Right lung (tissue), 10 donors: Measurements from ENCODE around the gene TSHB. TPM values are rescaled to one million over a fixed set of nuclear protein-coding genes. Genes with fewer than 3 reads are reported as not detected.
A peak's percentile ranks its signal among the peaks of the same experiment; 100 is the strongest.
"Not testable (repeated sequence)": the region's sequence is repeated elsewhere in the genome, so short reads cannot be mapped to it uniquely, and the experiment has no call there.

Source experiments
- DNase-seq, 2 donors: peaks; one replicate each; pipeline ENCODE4 v3.0.0-alpha.2; 2013
- long read RNA-seq, 8 donors: transcript quantifications; one replicate each; lab custom pipeline, GENCODE V29; 2026
- polyA plus RNA-seq, 5 donors: library from polyadenylated mRNA; unstranded; fragments of 120-200 nt; gene quantifications; one replicate each; pipeline versions ENCODE4 v1.2.1 to v1.2.3, GENCODE V29; 2013; ENCODE audit warnings: inconsistent platforms in 1 of 5, low replicate concordance in 1 of 5; ENCODE audit not compliant: insufficient read length in 5 of 5, insufficient read depth in 1 of 5

TSHB gene
- polyA plus RNA-seq: not detected
- long read RNA-seq, donor 1: 0 reads
- long read RNA-seq, donor 2: 0 reads
- long read RNA-seq, donor 3: 0 reads
- long read RNA-seq, donor 4: 0 reads
- long read RNA-seq, donor 5: 0 reads
- long read RNA-seq, donor 6: 0 reads
- long read RNA-seq, donor 7: 0 reads
- long read RNA-seq, donor 8: 0 reads

DNA sequence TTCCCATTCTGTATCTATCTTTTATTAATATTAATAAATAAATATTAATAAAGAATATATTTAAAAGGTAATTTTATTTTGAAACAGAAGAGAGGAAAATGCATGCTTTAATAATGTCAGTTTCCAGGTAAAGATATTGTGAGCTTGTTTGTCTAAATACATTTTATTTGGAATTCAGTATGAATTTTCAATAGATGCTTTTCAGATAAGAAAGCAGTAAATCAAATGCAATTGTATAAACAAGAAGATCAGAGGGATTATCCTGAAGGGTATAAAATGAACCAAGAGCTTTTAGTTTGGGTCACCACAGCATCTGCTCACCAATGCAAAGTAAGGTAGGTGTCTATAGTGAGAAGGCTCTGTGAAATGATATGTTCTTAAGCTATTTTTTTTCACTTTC lies at the start of gene TSHB:
Gene TSHB (plus strand): TSS at position 301 of the 400 bp plus-strand sequence. CDS start 3,537 bp downstream, outside the sequence.
- no peak for DNase-seq

DNA sequence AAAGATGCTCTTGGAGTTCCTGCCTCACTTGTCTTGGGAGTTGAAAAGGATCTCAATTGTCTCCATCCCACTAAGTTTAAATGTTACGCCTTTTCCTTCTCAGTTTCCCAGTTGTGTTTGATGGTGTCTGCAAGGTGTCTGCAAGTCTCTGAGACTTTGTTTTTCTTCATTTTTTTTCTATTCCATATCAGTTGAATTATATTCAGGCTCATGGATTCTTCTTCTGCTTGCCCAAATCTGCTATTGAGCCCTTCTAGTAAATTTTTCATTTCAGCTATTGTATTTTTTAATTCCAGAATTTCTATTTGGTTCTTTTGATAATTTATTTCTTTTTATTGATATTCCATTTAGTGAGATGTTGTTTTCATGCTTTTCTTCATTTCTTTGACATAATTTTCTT lies 47.4 kb upstream of the TSHB start:
- DNase-seq: no peak

- DNase-seq: no peak
Measured at GRCh38 chr1:114986286-114986685, 43.3 kb upstream of the TSHB start.

DNA sequence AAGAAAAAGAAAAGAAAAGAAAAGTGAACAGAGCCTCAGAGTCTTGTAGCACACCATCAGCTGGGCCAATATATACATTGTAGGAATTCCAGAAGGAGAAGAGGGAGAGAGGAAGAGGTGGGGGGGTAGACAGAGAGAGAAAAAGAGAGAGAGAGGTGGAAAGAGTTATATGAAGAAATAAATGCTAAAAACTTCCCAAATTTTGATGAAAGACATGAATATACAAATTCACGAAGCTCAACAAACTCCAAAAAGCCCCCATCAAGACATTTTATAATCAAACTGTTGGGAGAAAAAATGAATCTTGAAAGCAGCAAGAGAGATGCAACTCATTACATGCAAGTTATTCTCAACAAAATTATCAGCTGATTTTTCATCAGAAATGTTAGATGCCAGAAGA lies 41.5 kb upstream of the TSHB start:
- DNase-seq: no peak

- DNase-seq: no peak
Measured at GRCh38 chr1:114997510-114998289, 31.9 kb upstream of the TSHB start.

GRCh38 chr1:115006191-115006590 lies 23.4 kb upstream of the TSHB start:
- DNase-seq: no peak

- no peak for DNase-seq
Measured at GRCh38 chr1:115012006-115012405, 17.6 kb upstream of the TSHB start.

- DNase-seq: no peak
Measured at GRCh38 chr1:115012434-115012833, 17.2 kb upstream of the TSHB start.

DNA sequence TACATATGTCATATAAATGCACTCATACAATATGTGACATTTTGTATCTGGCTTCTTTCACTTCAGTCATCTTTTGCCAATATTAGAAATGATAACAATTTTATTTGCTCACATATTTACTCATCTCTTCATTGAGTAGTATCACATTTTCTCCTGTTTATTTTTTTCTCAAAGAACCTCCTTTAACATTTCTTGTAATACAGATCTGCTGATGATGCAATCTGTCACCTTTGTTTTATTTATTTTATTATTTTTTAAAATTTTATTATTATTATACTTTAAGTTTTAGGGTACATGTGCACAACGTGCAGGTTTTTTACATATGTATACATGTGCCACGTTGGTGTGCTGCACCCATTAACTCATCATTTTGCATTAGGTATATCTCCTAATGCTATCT lies 15.8 kb upstream of the TSHB start:
- no peak for DNase-seq

GRCh38 chr1:115019549-115019948 lies 10.1 kb upstream of the TSHB start:
- not testable (repeated sequence) for DNase-seq

GRCh38 chr1:115021145-115021544 lies 8.5 kb upstream of the TSHB start:
- no peak for DNase-seq

GRCh38 chr1:115023593-115023992 lies 6.0 kb upstream of the TSHB start:
- DNase-seq: no peak

- DNase-seq: no peak
Measured at GRCh38 chr1:115031595-115031994, 2.0 kb downstream of the TSHB start.

GRCh38 chr1:115035652-115036051 lies 6.0 kb downstream of the TSHB start:
- DNase-seq: no peak

GRCh38 chr1:115036814-115037507 lies 7.3 kb downstream of the TSHB start:
- DNase-seq: no peak

DNA sequence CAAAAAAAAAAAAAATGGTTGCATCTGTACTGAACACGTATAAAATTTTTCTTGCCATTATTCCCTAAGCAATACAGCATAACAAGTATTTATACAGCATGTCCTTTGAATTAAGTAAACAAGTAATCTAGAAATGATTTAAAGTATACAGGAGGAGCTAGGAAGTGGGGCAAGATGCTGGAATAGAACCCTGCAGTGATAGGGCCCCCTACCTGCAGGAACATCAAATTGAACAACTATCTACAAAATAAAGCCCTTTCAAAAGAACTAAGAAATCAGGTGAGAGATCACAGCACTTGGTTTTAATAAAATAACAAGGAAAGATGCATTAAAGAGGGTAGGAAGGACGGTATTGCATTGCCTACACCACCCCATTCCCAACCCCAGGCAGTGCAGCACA lies 10.9 kb downstream of the TSHB start:
- DNase-seq: no peak

- DNase-seq: no peak
Measured at GRCh38 chr1:115041654-115042053, 12.0 kb downstream of the TSHB start.

DNA sequence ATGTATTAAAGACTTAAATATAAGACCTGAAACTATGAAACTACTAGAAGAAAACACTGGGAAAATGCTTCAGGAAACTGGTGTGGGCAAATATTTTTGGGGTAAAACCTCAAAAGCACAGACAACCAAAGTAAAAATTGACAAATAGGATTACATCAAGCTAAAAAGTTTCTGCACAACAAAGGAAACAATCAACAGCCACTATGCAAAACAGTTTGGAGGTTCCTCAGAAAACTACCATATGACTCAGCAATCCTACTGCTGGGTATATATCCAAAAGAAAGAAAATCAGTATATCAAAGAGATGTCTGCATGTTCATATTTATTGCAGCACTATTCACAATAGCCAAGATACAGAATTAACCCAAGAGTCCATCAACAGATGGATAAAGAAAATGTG lies 17.1 kb downstream of the TSHB start:
- no peak for DNase-seq

DNA sequence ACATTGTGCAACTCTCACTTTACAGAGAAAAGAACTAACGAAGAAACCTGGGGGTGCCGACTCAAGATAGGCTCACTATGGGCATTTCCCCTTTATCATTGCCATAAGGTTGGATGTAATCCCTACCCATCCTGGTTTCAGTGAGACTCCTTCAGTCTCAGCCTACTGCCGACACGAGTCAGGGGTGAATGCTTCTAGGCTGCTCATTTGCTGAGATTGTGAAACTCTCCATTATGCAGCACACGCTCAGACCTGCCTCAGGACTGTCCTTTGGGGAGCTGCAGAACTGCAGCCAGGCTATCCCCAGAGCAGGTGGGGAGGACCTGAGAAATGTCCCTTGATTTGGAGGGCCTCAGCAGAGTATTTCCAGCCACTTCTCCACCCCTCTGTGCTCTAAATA lies 22.2 kb downstream of the TSHB start:
- DNase-seq: no peak

DNA sequence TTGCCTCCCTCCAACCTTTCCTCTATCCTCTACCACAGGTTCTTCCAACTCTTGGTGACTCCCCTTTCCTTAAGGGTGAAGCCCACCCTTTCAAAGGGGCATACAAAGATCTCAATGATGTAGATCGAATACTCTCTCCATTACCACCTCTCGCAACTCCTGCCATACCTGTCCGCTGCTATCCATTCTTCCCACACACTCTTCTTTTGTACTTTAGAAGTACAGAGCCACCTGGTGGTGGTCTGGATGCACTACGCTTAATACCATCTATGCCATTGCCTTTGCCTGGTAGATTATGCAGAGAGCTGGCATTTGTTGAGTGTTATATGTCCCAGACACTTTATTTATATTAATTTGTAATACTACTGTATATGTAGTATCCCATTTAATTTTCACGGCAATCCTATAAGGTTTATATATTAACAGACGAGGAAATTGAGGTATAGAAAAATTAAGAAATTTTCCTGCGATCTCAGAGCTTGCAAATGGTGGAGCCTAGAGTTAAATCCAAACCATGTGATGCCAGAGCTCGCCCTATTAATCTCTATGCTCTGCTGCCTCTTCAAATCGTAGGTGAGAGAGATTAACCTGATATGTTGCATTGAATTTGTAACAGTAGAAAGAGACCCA lies 22.9 kb downstream of the TSHB start:
- DNase-seq: peak in 1 of 2 donors; percentile 20

DNA sequence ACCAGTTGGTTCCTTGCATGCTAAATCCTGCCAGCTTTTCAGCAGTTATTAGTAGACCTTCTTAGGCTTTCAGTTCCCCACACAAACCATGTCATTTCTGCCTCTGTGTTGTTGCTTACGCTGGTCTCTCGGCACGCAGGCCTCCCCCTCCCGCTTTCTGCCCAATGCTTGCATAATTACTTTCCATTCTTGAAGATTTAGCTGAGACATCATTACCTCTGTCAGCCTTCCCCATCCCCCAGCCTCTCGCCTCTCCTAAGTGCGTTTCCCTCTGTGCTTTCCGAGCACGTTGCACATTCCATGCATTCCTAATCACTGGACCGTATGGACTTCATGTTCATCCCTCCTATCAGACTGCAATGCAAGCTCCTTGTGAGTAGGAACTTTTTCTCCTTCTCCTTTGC lies 26.8 kb downstream of the TSHB start:
- DNase-seq: peak; percentile 30 to 59

GRCh38 chr1:115057661-115058254 lies 28.1 kb downstream of the TSHB start:
- DNase-seq: no peak
